MCF 10A (cell line): ENCODE results near the gene ATP6V0B. TPM values are rescaled to one million over a fixed set of nuclear protein-coding genes. Genes with fewer than 3 reads are reported as not detected.

ENCODE experiments used
- BruUV-seq: library from RNA; stranded (reverse); fragments of 400-500 nt; replicated peaks from 2 replicates; lab custom pipeline; 2021; lab: Mats Ljungman, UMichigan
- CTCF ChIA-PET: fragments of 300-600 bp; sonication (Branson Sonifier 250); formaldehyde crosslinking; extraction: SDS; loops from one replicate; lab custom pipeline; 2021; ENCODE audit warnings: antibody characterized with exemption, inconsistent platforms; lab: Yijun Ruan, JAX
- POLR2A ChIA-PET: fragments of 300-600, 350-650 bp; sonication (Branson Sonifier 250); formaldehyde crosslinking; extraction: SDS; loops from one replicate; lab custom pipeline; 2020; ENCODE audit warnings: antibody characterized with exemption, inconsistent platforms; lab: Yijun Ruan, JAX
- DNase-seq: peaks from one replicate; pipeline ENCODE4 v3.0.0-alpha.2; 2018; ENCODE audit not compliant: unreplicated experiment
- H3K27ac Mint-ChIP-seq: one replicate; pipeline ENCODE4 v1.8.0; 2022; ENCODE audit warnings: mild to moderate bottlenecking, low read depth, mixed read lengths; ENCODE audit not compliant: unreplicated experiment
- H3K27me3 Mint-ChIP-seq: one replicate; pipeline ENCODE4 v1.8.0; 2022; ENCODE audit warnings: mixed read lengths; ENCODE audit not compliant: insufficient read depth, unreplicated experiment
- H3K36me3 Mint-ChIP-seq: one replicate; pipeline ENCODE4 v1.8.0; 2022; ENCODE audit warnings: mild to moderate bottlenecking, moderate library complexity, mixed read lengths; ENCODE audit not compliant: insufficient read depth, unreplicated experiment
- H3K4me1 Mint-ChIP-seq: one replicate; pipeline ENCODE4 v1.8.0; 2022; ENCODE audit warnings: mixed read lengths; ENCODE audit not compliant: insufficient read depth, unreplicated experiment
- H3K4me3 Mint-ChIP-seq: one replicate; pipeline ENCODE4 v1.8.0; 2022; ENCODE audit warnings: mild to moderate bottlenecking, moderate library complexity, mixed read lengths; ENCODE audit not compliant: unreplicated experiment
- H3K9me3 Mint-ChIP-seq: one replicate; pipeline ENCODE4 v1.8.0; 2022; ENCODE audit warnings: mixed read lengths; ENCODE audit not compliant: unreplicated experiment
- intact Hi-C: fragments of 100-400 bp; cut with micrococcal nuclease; formaldehyde crosslinking; loops from 2 replicates; pipeline ENCODE4 v1.14.1; 2022
- total RNA-seq: library from RNA; stranded (reverse); gene quantifications from 2 replicates; pipeline ENCODE4 v1.2.3, GENCODE V29; 2022
- TF ChIP-seq, protein P1 (sequence below): fragments of 200-600 bp; IDR thresholded peaks from one replicate; pipeline ENCODE4 v1.8.0; 2022; ENCODE audit warnings: antibody characterized with exemption, mild to moderate bottlenecking; ENCODE audit not compliant: unreplicated experiment

Gene ATP6V0B
- total RNA-seq, 1 experiment from 2014 or later, result 120 TPM

DNA sequence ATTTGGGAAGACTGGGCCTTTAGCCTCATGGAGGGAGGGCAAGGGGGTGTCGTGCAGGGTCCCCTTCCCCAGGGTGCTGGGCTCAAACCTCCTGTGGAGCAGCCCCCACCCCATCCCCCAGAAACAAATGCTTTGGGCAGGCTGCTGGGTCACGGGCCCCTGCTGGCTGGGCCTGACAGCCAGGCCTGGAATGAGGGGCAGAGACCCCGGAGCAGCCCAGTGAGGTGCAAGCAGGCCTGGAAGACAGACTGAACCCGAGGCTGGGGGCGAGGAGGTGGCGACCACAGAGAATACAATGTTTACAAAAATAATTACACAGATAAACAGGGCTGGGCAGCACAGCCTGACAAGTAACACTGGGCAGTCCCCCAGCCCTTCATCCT lies 22.0 kb downstream of the ATP6V0B start:
- no peak for DNase-seq
- TF ChIP-seq, protein P1, sequence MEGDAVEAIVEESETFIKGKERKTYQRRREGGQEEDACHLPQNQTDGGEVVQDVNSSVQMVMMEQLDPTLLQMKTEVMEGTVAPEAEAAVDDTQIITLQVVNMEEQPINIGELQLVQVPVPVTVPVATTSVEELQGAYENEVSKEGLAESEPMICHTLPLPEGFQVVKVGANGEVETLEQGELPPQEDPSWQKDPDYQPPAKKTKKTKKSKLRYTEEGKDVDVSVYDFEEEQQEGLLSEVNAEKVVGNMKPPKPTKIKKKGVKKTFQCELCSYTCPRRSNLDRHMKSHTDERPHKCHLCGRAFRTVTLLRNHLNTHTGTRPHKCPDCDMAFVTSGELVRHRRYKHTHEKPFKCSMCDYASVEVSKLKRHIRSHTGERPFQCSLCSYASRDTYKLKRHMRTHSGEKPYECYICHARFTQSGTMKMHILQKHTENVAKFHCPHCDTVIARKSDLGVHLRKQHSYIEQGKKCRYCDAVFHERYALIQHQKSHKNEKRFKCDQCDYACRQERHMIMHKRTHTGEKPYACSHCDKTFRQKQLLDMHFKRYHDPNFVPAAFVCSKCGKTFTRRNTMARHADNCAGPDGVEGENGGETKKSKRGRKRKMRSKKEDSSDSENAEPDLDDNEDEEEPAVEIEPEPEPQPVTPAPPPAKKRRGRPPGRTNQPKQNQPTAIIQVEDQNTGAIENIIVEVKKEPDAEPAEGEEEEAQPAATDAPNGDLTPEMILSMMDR, result no peak
- Mint-ChIP-seq H3K27ac (no peak overlapping the region), H3K36me3 (peaks cover 25% of the 10 kb centered on the region), H3K9me3 (no peaks in the 10 kb centered on the region), H3K27me3 (no peaks in the 10 kb centered on the region), H3K4me3 (no peak overlapping the region), H3K4me1 (no peaks in the 10 kb centered on the region)
- ChIA-PET POLR2A (no interaction called here), CTCF (interaction anchor here (5.0 kb wide), 1 partner anchor 9 kb away, joined by 36 read pairs; no protein-coding TSS in a partner anchor)
- intact Hi-C loops, result no loop called here
- no TSS peak for BruUV-seq

DNA sequence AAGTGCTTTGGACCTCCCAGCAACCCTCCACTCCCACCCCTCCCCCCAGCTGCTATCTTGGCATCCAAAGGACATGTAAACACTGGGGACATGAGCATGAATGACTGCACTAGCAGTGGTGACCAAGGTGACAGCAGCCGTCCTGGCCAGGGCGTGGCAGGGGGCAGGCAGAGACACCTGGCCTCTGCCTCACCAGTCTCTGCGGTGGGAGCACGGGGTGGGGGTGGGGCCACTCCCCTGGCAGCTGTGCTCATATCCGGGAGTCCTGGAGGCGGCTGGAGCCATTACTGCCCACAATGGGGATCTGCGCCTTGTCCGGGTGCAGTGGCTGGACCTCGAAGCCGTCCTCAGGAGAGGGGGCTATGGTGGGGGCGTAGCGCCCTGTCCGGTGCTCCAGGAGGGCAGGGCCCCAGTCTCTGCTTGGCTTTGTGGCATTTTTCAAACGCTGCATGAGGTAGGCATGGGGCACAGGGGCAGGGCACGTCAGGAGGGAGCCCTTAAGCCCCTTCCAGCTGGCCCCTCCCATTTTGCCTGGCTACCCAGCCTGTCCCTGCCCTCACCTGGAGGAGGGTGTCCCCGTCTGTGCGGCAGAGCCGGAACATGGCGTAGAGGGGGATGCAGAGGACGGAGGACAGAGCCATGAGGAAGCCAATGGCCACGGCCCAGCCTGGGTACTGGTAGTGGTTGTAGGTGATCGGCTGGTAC lies 22.7 kb downstream of the ATP6V0B start:
- no peaks in the 10 kb centered on the region for H3K27me3 Mint-ChIP-seq
- TF ChIP-seq, protein P1, result no peak
- no peak overlapping the region for H3K4me3 Mint-ChIP-seq
- intact Hi-C loops, result no loop called here
- H3K27ac Mint-ChIP-seq, result no peak overlapping the region
- DNase-seq, result no peak
- no TSS peak for BruUV-seq
- no peaks in the 10 kb centered on the region for H3K9me3 Mint-ChIP-seq
- peaks cover 30% of the 10 kb centered on the region for H3K36me3 Mint-ChIP-seq
- no peaks in the 10 kb centered on the region for H3K4me1 Mint-ChIP-seq
- POLR2A ChIA-PET, result no interaction called here
- CTCF ChIA-PET, result no interaction called here

DNA sequence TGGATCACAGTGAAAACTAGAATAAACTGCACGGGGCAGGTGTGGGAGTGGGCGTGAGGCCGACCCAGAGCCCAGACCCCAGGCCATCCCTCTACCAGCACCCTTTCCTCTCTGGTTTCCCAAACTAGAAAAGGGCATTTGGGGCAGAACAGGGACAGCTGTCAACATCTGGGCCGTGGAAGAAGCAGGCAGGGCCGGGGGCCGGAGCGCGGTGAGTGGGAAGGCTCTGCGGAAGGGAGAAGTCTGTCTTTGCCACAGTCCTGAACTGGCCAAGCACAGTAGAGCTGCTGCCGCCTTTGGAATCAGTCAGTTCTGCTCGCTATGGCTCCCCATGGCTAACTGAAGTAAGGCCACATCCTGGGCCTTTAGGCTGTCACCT lies 23.2 kb downstream of the ATP6V0B start:
- TF ChIP-seq, protein P1, result no peak
- ChIA-PET CTCF (interaction anchor here (1.8 kb wide), 1 partner anchor 38 kb away, joined by 4 read pairs; no protein-coding TSS in a partner anchor), POLR2A (no interaction called here)
- Mint-ChIP-seq H3K27me3 (no peaks in the 10 kb centered on the region), H3K27ac (no peak overlapping the region), H3K4me1 (no peaks in the 10 kb centered on the region), H3K9me3 (no peaks in the 10 kb centered on the region), H3K4me3 (no peak overlapping the region), H3K36me3 (peaks cover 30% of the 10 kb centered on the region)
- no peak for DNase-seq
- no TSS peak for BruUV-seq
- intact Hi-C loops, result no loop called here

DNA sequence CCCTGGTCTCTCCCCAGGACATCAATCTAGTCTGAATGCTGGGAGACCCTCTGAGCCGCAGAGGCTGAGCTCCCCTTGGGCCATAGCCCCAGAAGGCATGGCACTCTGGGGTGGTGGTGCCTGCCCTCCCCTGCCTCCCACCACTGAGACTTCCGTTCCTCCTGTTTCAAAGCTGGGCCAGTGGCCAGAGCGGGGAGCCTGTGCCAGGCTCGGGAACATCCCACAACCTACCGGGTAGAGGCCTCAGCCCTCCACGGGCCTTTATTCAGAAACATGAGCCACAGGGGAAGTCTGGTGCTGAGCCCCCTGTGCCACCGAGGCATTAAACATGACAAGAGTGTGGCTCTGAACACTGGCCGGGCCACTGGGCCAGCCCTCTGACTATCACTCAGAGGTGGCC lies 24.7 kb downstream of the ATP6V0B start:
- POLR2A ChIA-PET, result no interaction called here
- intact Hi-C loops, result no loop called here
- BruUV-seq, result no TSS peak

More for the DNA sequence above, 24.7 kb downstream of the ATP6V0B start:
- no peaks in the 10 kb centered on the region for H3K9me3 Mint-ChIP-seq
- CTCF ChIA-PET, result interaction anchor here (1.0 to 1.8 kb wide), 5 partner anchors 14 to 236 kb away, joined by 3 to 4 read pairs (median 3); no protein-coding TSS in a partner anchor
- TF ChIP-seq, protein P1, result no peak
- no peaks in the 10 kb centered on the region for H3K4me1 Mint-ChIP-seq
- H3K36me3 Mint-ChIP-seq, result peaks cover 35% of the 10 kb centered on the region
- H3K27ac Mint-ChIP-seq, result no peak overlapping the region
- DNase-seq, result no peak
- H3K27me3 Mint-ChIP-seq, result no peaks in the 10 kb centered on the region
- no peak overlapping the region for H3K4me3 Mint-ChIP-seq
